ENCODE data around the gene GALNT2.

Gene GALNT2

DNA sequence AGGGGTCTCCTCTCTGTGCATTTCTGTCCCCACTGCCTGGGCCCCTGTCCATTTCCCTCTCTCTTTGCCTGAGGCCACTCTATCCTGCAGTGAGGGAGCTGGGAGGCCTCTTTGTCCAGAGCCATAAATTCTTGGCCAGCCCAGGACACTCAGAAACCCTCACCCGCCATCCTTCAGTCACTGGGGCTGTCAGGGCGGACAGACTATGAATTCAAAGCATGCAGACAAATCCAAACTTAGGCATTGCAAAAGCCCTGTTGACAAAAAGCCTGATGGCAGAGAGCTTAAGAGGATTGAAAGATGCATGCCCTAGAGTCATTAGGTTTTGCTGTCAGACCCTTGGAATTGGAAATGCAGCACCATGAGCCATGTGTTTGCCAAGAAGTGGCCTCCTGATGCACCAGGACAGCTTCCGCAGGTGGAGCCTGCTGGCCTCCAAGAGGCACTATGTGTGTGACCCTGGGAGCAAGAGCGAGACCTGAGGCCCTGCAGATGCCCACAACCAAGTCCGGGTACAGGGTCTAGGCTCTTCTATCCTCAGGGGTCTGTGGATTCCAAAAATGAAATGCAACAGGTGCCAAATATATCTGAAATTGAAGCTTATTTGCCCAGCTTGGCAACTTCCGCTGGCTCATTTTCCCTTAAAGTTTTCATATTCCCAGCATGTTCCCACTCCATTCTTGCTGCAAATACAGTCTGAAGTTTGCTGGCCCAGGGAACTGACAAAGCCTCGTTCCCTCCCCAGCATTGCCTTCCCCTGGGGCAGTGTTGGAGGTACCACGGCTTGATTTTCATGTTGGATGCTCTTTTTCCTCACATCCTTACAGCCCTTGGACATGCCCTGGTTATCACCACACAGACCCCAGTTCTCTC is 181.2 kb downstream of the GALNT2 start:
- DNase-seq: no peak

DNA sequence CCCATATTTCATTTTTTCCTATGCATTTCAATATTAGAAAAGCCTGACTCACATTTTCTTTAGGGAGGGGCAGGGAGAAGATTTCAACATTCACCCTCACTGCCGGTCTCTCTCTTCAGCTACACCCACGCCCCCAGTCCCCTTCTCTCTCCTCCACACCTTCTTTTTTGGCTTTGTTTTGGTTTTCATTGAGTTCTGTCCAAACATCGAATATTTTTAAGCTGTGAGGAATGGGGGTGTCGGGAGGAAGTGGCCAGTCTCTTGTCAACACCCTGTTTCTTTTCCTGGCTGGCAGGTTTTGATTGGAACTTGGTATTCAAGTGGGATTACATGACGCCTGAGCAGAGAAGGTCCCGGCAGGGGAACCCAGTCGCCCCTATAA is 181.8 kb downstream of the GALNT2 start:
- DNase-seq: no peak

DNA sequence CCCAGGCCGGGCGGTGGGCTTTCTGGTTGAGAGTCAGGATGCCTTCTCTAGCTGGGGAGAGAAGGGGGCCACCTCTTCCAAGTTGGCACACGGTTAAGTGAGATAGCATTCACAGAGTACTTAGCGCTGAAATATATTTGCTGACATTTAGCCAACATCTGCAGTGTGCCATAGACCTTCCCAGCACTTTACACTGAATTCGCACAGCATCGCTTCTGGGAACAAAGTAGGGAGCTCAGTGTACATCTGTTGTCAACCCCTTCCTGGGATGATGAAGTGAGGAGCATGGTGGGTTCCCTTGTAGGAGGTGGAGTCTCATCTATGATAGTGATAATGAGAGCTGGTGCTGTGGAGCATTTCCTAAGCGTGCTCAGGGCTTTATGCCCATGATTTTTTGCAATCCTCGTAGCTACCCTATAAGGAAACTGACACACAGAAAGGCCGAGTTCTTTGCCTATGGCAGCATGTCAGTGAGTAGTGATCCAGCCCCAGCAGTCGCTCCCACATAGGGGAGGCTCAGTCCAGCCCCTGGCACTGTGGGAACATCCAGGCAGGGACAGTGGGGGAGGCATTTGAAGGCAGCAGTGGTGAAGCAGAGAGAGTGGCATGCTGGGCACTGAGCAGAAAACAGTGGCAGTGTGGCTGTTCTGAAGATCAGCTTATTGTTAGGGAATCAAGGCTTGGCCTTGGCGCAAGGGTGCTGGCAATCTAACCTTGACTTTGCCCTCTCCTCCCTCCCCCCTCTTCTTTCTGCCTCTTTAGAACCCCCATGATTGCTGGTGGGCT is 182.8 kb downstream of the GALNT2 start:
- no peak for DNase-seq

DNA sequence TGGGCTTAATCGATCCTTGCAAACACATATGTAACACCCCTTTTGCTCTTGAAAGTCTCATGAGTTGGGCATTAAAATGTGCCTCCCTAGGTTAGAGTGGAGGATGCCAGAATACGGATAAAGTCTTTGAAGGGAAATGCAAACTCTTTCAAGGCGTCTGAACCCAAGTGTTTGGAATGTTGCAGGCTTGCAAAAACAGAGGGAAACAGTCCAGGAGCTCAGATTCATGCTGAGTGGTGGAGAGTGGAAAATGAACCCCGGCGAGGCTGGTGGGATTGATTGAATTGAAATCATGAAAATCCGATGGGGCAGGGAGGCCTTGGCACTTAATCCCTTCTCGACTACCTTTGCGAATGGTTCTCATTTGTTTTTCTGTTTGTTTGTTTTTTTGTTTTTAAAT is 183.6 kb downstream of the GALNT2 start:
- DNase-seq: no peak

DNA sequence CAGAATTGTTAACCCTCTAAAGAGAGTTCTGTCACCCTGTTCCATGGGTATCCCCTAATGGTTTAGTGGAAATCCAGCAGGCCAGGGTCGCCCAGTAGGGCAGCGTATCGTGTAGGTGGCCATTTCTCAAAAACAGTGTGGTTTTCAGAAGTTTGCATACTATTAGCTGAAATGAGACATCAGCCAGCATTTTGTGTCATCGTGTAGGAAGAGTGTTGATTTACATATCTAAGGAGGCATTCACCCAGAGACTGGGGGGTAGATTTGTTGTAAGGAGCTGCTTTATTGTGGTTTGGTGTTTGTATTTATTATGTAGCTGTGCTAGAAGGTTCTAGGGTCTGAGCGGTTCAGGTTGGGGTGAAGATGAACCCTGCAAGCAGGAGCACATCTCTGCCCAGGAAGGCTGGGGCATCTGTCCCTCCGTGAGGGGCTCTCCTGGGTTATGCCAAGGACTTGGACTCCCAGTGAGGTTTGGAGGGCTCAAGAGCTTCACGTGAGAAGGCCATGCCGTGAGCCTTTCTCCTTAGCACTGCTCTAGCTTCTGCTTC is 184.7 kb downstream of the GALNT2 start:
- DNase-seq: no peak

DNA sequence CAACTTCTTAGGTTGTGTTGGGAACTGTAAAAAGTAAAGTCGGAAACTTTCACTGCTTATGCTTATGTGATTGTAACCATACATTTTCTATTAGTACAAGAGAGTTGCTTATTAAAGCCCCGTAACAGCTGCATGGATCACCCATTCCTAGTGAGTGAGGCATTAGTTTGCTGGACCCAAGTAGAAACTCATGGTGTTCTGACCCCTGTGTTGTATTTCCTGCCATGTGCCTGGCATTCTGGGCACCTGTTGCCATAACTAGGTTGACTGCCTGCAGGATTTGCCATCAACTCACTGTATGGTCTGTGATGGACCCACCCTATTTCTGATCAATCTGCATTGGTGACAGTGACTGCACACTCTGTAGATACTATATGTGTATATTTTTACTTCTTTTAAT is 186.1 kb downstream of the GALNT2 start:
- no peak for DNase-seq

DNA sequence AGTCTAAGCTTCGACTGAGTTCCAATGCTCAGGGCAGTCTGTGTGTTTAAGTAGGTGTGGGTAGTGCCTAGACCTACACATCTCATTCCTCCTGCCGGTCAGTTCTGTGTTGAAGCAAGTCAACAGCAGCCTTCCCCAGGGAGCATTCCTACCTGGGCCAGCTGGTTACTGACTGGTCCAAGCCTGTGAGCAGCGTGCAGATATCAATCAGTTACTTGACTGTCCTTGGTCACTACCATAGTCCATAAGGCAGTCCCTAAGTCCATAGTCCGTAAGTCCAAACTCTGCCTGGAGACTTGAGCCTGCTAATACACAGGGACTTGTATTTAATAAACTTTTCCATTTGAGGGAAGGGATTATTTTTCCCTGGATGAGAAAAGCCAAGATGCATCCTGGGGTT is 187.2 kb downstream of the GALNT2 start:
- no peak for DNase-seq

DNA sequence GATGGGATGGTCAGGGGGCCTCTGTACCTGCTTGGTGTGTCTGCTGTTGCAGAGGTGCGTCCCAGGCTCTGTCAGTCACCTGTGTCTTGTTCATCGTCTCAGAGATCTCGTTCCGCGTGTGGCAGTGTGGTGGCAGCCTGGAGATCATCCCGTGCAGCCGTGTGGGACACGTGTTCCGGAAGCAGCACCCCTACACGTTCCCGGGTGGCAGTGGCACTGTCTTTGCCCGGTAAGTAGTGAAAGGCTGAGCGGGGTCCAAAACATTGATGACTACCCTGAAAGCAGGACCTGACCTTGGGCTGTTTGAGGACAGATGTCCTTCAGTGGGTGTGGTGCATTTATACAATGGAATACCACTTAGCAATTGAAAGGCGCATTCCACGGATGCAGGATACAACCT is 188.1 kb downstream of the GALNT2 start:
- DNase-seq: no peak

DNA sequence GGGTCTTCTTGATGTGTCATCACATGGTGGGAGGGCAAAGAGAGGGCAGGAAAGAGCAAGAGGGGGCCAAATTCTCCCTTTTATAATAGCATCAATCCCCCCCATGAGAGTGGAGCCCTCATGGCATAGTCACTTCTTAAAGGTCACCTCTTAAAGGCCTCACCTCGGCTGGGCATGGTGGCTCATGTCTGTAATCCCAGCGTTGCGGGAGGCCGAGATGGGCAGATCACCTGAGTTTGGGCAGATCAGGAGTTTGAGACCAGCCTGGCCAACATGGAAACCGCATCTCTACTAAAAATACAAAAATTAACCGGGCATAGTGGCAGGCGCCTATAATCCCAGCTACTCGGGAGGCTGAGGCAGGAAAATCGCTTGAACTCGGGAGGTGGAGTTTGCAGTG is 189.0 kb downstream of the GALNT2 start:
- no peak for DNase-seq

DNA sequence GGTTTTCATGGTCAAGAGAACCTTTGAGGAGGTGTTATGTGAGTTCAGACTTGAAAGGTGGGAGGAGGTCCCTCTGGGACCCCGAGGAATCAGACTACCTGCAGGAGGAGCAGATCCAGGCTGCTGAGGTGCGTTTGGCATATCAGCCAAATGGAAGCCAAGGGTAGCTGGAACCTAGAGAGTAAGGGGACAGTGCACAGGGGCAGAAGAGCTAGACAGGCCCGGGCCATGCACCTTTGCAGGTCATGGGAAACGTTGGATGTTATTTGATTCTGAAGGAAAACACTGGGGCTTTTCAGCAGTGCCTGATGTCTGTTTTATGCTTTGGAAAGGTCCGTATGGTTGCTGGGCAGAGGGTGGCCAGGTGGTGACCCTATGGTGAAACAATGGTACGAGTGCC is 189.9 kb downstream of the GALNT2 start:
- DNase-seq: no peak

DNA sequence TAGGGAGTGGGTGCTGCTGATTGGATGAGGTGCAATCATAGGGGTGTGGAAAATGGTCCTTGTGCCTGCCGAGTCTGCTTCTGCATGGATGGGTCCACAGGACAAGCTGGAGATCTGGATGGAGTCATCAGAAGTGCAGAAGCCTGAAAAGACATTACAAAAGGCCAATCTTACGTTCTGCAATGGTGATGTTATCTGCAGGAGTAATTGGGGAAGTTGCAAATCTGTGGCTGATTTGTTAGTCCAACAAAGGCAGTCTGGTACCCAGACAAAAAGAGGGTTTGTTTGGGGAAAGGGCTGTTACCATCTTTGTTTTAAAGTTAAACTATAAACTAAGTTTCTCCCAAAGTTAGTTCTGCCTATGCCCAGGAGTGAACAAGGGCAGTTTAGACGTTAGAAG is 192.6 kb downstream of the GALNT2 start:
- no peak for DNase-seq

DNA sequence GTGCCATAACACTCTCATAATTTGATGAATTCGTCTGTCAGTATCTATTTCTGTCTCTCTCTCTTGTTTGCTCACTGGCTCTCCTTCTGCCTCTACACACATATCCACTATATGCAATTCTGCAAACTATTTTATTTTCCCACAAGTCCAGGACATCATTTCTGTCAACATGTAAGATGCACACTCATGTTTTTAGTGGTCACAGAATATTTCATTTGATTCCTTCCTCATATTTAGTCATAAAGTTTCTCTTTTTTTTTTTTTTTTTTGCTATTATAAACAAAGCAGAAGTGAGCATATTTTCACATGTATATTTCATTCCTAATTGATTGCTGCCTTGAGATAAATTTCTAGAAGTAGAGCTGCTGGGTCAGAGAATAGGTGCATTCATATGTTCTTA is 193.8 kb downstream of the GALNT2 start:
- no peak for DNase-seq

DNA sequence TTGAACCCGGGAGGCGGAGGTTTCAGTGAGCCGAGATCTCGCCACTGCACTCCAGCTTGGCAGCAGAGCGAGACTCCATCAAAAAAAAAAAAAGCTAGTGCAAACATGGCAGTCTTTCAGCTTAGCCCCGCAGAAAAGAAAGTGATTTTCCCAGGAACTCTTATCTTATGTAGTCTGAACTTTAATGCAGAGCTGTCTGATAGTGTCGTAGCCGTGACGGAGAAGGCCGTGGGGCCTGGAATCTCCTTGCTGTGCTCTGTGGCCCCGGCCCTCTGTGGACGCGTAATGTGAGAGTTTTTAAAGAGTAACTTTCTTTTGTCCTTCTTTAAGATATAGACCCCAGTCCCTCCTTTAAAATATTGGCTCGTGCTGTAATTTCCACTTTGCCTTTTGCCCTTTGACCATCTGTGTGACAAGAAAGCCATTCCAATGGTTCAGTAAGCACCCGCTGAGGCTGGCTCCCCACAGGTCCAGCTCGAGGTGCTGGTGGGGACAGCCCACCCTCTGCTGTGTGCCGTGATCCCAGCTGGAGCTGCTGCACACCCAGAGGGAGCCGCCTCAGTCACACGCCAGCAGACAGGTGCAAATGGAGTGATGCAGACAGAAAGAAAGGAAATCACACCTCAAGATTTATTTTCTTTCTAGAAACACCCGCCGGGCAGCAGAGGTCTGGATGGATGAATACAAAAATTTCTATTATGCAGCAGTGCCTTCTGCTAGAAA is 195.1 kb downstream of the GALNT2 start:
- no peak for DNase-seq

DNA sequence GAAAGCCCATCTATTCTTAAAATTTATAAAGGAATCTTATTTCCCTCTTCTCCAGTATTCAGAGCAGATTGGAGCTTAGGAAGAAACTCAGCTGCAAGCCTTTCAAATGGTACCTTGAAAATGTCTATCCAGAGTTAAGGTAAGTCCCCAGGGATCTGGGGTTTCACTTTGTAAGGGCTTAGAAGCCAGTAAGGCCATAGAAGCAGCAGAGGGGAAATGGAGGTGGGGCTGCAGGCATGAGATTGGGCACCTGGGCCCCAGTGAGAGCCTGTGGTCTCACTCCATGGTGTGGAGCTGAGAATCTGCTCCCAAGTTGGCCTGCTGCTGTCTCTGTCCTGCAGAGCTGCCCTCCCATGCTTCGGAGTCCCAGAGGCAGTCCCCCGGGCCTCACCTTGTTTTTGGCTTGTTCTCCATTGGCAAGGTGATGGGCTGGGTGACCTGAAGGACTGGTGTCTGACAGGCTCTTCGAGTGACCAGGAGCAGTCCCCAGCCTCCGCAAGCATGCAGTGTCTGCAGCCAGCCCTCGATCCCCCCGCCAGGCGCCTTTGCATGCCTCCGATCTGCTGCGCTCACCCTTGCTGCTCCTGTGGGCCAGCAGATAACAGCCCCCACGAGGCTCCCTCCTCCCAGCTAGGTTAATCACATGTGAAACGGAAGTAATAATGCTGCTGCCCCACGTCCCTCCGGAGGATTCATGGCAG is 196.0 kb downstream of the GALNT2 start:
- DNase-seq: no peak

DNA sequence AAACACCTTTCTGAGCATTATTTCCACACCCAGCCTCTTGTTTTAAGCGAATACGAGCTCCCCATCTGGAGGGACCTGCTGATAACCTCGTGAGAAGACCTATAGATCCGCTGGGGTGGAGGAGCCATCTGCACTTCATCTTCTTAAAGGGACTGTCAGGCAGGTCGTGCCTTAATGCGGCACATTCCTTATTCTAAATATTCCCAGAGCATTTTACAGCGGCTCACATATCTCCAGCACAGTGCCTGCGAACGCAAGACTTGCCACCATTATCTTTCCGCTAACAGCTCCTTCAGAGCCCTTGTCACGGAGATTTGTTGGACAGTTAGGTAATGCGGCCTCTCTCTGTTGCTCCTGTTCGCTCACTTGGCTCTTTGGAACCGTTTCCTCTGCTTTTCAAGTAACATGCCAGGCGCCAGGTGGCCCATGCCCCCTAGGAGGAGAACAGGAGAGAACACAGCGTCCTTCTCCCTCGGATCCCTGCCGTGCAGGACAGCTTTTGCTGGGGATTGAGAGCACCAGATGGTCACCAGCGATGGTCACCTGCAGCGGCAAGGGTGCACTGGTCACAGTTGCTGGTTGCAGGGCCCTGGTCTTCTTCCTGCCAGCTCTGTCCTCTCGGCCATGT is 196.6 kb downstream of the GALNT2 start:
- no peak for DNase-seq

DNA sequence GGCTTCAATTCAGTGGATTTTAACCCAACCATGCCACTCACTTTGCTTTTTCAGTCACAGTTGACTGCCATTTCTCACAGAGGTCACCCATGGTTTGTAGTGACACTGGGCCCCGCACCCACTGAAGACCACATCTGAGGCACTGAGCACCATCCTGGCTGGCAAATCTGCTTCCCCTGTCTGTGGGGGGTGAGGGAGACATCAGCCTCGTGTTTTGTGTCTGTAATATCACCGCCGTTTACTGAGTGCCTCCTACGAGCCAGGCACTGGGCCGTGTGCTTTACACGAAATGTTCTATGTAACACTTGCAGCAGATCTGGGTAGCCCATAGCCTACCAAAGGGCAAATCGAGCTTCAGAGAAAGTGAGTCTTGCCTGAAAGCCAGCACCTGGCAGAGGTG is 197.3 kb downstream of the GALNT2 start:
- no peak for DNase-seq

DNA sequence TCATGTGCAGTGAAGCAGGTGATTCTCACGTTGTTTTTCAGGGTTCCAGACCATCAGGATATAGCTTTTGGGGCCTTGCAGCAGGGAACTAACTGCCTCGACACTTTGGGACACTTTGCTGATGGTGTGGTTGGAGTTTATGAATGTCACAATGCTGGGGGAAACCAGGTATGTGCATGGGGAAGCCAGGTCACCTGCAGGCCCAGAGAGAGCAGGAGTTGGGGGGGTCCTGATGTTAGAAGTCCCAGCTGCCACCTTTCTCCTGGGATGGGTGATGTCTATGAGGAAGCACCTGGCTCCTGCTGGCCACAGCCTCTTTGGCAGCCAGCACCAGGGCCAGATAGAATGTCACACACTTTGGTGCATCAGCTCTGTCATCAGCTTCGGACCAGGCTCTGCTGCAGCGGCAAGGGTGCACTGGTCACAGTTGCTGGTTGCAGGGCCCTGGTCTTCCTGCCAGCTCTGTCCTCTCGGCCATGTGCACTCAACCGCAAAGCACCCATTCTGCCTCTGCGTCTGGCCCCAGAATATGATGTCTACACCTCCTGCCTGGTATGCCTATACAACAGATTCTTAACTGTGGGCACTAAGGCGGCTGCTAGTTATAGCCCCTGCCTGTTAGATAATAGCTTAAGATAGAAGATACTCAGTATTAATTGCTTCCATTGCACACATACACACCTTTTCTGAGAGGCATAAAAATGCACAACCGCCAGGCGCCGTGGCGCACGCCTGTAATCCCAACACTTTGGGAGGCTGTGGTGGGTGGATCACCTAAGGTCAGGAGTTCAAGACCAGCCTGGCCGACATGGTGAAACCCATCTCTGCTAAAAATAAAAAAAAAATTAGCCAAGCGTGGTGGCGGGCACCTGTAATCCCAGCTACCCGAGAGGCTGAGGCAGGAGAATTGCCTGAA is 198.4 kb downstream of the GALNT2 start:
- no peak for DNase-seq

DNA sequence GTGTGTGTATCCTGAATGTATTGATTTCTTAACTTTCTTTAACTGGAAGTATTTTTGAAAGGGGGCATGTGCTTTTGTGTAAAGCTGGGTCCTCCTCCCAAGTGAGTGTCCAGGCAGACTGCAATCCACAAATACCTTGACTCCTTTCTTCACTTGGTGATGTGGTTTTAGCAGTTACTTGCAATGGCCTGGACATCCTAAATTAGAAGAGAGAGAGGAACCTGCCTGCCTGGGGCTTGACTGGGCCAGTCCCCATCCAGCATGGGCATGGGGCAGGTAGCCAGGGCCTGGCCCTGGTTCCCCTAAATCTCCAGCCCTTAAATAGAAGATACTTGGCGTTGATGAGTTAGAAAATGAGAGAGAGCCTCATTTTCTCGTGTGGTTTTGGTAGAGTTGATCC is 199.4 kb downstream of the GALNT2 start:
- DNase-seq: no peak

DNA sequence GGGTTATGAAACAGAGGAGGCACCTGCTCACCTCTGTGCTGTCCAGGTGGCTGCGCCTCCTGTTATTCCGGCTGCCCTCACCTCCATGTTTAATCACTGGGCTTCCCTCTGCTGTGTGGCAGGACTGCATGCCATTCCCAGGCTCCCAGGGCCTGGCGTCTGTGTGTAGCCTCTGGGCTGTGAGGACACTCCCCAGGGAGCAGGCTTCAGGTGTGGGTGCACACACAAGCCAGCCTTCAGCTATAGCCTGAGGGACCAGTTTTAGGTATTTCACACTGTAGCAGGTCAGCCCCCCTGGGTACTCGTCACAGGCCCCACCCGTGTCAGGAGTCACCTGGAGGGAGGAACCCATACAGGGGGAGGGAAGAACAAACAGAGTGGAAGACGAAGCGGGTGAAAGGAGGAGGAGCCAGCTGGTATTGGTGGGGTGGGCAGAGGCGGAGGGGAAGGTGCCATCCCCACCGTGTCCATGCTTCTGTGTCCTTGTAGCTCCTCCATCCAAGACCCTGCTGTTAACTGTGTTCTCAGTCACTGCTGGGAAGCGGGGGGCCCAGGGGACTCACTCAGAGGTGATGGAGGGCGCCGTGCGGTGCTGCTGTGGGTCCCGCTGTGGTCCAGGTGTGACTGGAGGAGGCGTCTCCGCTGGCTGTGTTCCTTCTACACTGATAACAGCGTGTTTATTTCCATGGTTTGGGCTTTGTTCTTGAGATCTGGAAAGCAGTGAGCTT is 200.5 kb downstream of the GALNT2 start:
- DNase-seq: no peak

DNA sequence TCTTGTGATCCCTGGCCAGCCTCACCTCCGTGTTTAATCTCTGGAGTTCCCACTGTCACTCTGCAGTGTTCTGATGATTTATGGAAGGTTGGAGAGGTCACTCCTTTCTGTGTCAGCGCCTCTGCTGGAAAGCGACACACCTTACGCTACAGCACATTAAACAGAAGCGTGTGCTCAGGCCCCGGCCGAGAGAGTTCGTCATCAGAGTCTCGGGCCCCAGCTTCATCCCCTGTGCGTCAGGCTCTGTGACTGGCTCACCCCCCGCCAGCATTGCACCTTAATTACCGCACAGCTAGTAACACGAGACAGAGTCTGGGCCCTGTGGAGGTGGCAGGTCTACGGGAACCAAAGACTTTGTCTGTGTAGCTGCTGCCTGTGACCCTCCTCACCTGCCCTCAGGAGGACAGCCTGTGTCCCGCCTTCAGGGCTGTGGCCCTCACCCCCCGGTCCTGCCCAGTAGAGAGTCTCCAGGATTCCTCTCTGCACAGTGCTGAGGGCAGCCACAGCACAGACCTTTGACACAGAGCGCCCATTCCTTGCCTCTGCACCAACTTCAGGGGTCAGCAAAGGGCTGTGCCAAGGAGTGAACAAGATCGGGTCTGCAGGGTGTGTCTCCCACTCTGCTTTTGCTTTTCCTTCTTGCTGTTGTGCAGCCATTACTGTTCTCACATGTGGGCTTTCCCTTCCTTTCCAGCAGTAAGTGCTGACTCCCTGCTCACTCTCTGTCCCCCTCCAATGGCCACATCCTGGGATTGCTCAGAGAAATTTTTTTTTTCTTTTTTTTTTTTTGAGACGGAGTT is 201.5 kb downstream of the GALNT2 start:
- DNase-seq: no peak
